KMS-11 (cell line): ENCODE results near the gene SLC22A23.
A peak's percentile ranks its signal among the peaks of the same experiment; 100 is the strongest.

ENCODE experiments used
- H2AFZ ChIP-seq: fragments of 200-600 bp; sonication (generic); 2 replicates; pipeline ENCODE4 v1.6.1; 2016; ENCODE audit warnings: antibody characterized with exemption, mixed run types, low read depth
- H3K27ac ChIP-seq: fragments of 200-600 bp; sonication (generic); 2 replicates; pipeline ENCODE4 v1.6.1; 2016; ENCODE audit warnings: mild to moderate bottlenecking, mixed run types
- H3K27me3 ChIP-seq: fragments of 200-600 bp; sonication (generic); 2 replicates; pipeline ENCODE4 v1.6.1; 2017; ENCODE audit warnings: mild to moderate bottlenecking, low read depth, mixed run types, moderate library complexity; ENCODE audit not compliant: insufficient read depth
- H3K36me3 ChIP-seq: fragments of 200-600 bp; sonication (generic); 2 replicates; pipeline ENCODE4 v1.6.1; 2017; ENCODE audit warnings: mild to moderate bottlenecking, mixed run types; ENCODE audit not compliant: insufficient read depth
- H3K4me1 ChIP-seq: fragments of 200-600 bp; sonication (generic); 2 replicates; pipeline ENCODE4 v1.6.1; 2016; ENCODE audit warnings: mild to moderate bottlenecking, low read depth, mixed run types; ENCODE audit not compliant: poor library complexity, severe bottlenecking
- H3K4me2 ChIP-seq: fragments of 200-600 bp; sonication (generic); 2 replicates; pipeline ENCODE4 v1.7.0; 2016; ENCODE audit warnings: mild to moderate bottlenecking, mixed run types
- H3K4me3 ChIP-seq: fragments of 200-600 bp; sonication (generic); IDR thresholded peaks from 2 replicates; pipeline ENCODE4 v1.6.1; 2017; ENCODE audit warnings: low read depth, low read length, mixed read lengths; ENCODE audit not compliant: insufficient read depth
- H3K79me2 ChIP-seq: fragments of 200-600 bp; sonication (generic); 2 replicates; pipeline ENCODE4 v1.6.1; 2016; ENCODE audit warnings: low read depth, mixed run types; ENCODE audit not compliant: insufficient read depth
- H3K9ac ChIP-seq: fragments of 200-600 bp; sonication (generic); 2 replicates; pipeline ENCODE4 v1.6.1; 2016; ENCODE audit warnings: mild to moderate bottlenecking, mixed run types
- H4K20me1 ChIP-seq: fragments of 200-600 bp; sonication (generic); 2 replicates; pipeline ENCODE4 v1.6.1; 2016; ENCODE audit warnings: mild to moderate bottlenecking, mixed run types; ENCODE audit not compliant: insufficient read depth
- CTCF ChIP-seq: fragments of 200-600 bp; sonication (generic); conservative IDR thresholded peaks from 2 replicates; pipeline ENCODE4 v1.6.1; 2017; ENCODE audit warnings: low read depth, mild to moderate bottlenecking, antibody characterized with exemption, low read length, moderate library complexity, mixed read lengths

The SLC22A23 gene

GRCh38 chr6:3440911-3441310 lies 15.9 kb downstream of the SLC22A23 start:
- peaks cover 17% of the 10 kb centered on the region for H3K4me1 ChIP-seq
- TF ChIP-seq CTCF, result no peak
- no peaks in the 10 kb centered on the region for H3K36me3 ChIP-seq
- H3K27me3 ChIP-seq, result no peaks in the 10 kb centered on the region
- no peak overlapping the region for H3K4me2 ChIP-seq
- no peak overlapping the region for H3K9ac ChIP-seq
- H3K27ac ChIP-seq, result no peak overlapping the region
- H4K20me1 ChIP-seq, result no peaks in the 10 kb centered on the region
- no peak overlapping the region for H3K4me3 ChIP-seq
- no peaks in the 10 kb centered on the region for H3K79me2 ChIP-seq
- no peak overlapping the region for H2AFZ ChIP-seq

GRCh38 chr6:3439961-3440360 lies 16.9 kb downstream of the SLC22A23 start:
- Histone ChIP-seq H2AFZ (no peak overlapping the region), H3K27me3 (no peaks in the 10 kb centered on the region), H3K4me2 (no peak overlapping the region), H3K27ac (no peak overlapping the region), H4K20me1 (no peaks in the 10 kb centered on the region), H3K36me3 (no peaks in the 10 kb centered on the region), H3K79me2 (no peaks in the 10 kb centered on the region), H3K4me1 (peaks cover 17% of the 10 kb centered on the region), H3K4me3 (no peak overlapping the region), H3K9ac (no peak overlapping the region)
- no peak for TF ChIP-seq CTCF

- no peak for TF ChIP-seq CTCF
- Histone ChIP-seq H3K79me2 (no peaks in the 10 kb centered on the region), H4K20me1 (no peaks in the 10 kb centered on the region), H3K4me3 (no peak overlapping the region), H2AFZ (no peak overlapping the region), H3K27me3 (no peaks in the 10 kb centered on the region), H3K27ac (no peak overlapping the region), H3K4me2 (no peak overlapping the region), H3K9ac (no peak overlapping the region), H3K36me3 (no peaks in the 10 kb centered on the region), H3K4me1 (peaks cover 17% of the 10 kb centered on the region)
Measured at GRCh38 chr6:3438190-3439167, 18.4 kb downstream of the SLC22A23 start.

- no peak; the same call in 1 of the 2 replicates for TF ChIP-seq CTCF
- H3K4me3 ChIP-seq, result no peak overlapping the region
- H4K20me1 ChIP-seq, result no peaks in the 10 kb centered on the region
- H3K79me2 ChIP-seq, result no peaks in the 10 kb centered on the region
- peak overlapping the region; percentile 71 for H3K4me2 ChIP-seq
- H3K9ac ChIP-seq, result no peak overlapping the region
- H3K27ac ChIP-seq, result no peak overlapping the region; the same call in 1 of the 2 replicates
- H2AFZ ChIP-seq, result no peak overlapping the region
- no peaks in the 10 kb centered on the region for H3K36me3 ChIP-seq
- H3K27me3 ChIP-seq, result no peaks in the 10 kb centered on the region
- peaks cover 31% of the 10 kb centered on the region for H3K4me1 ChIP-seq
Measured at GRCh38 chr6:3433005-3433404, 23.8 kb downstream of the SLC22A23 start.
